BE2C (cell line): Measurements from ENCODE around the gene MTG1.

Experiments
- DNase-seq: peaks from one replicate; pipeline ENCODE4 v3.0.0-alpha.2; 2020
- H3K27me3 ChIP-seq: fragments of 250-450 bp; sonication (Bioruptor Pico); 2 replicates; pipeline ENCODE4 v1.5.1; 2020; ENCODE audit warnings: mild to moderate bottlenecking
- H3K36me3 ChIP-seq: fragments of 250-450 bp; sonication (Bioruptor Pico); 2 replicates; pipeline ENCODE4 v1.5.1; 2020; ENCODE audit warnings: mild to moderate bottlenecking
- H3K4me1 ChIP-seq: fragments of 250-450 bp; sonication (Bioruptor Pico); 2 replicates; pipeline ENCODE4 v1.5.1; 2020
- H3K4me3 ChIP-seq: 2 replicates; pipeline ENCODE4 v1.5.1; 2011; ENCODE audit warnings: low read depth, low read length
- H3K9me3 ChIP-seq: fragments of 250-450 bp; sonication (Bioruptor Pico); 2 replicates; pipeline ENCODE4 v1.5.1; 2020
- CTCF ChIP-seq: IDR thresholded peaks from 2 replicates; pipeline ENCODE4 v1.5.1; 2012; ENCODE audit warnings: mild to moderate bottlenecking, low read depth, low read length

The MTG1 gene

GRCh38 chr10:133349577-133350011 is 44.4 kb upstream of the MTG1 start:
- H3K4me3 ChIP-seq, result no peak overlapping the region
- no peak for TF ChIP-seq CTCF
- DNase-seq, result no peak
- H3K36me3 ChIP-seq, result no peaks in the 10 kb centered on the region
- H3K4me1 ChIP-seq, result no peaks in the 10 kb centered on the region; the same call in 1 of the 2 replicates
- H3K9me3 ChIP-seq, result no peaks in the 10 kb centered on the region
- no peaks in the 10 kb centered on the region; the same call in 1 of the 2 replicates for H3K27me3 ChIP-seq

GRCh38 chr10:133350283-133350949 is 43.5 kb upstream of the MTG1 start:
- H3K9me3 ChIP-seq, result no peaks in the 10 kb centered on the region
- TF ChIP-seq CTCF, result no peak
- H3K4me3 ChIP-seq, result no peak overlapping the region
- H3K36me3 ChIP-seq, result no peaks in the 10 kb centered on the region
- DNase-seq, result no peak
- no peaks in the 10 kb centered on the region for H3K27me3 ChIP-seq
- no peaks in the 10 kb centered on the region; the same call in 1 of the 2 replicates for H3K4me1 ChIP-seq

- no peaks in the 10 kb centered on the region for H3K36me3 ChIP-seq
- no peak for TF ChIP-seq CTCF
- H3K4me3 ChIP-seq, result no peak overlapping the region
- no peaks in the 10 kb centered on the region for H3K9me3 ChIP-seq
- H3K27me3 ChIP-seq, result no peaks in the 10 kb centered on the region
- no peaks in the 10 kb centered on the region; the same call in 1 of the 2 replicates for H3K4me1 ChIP-seq
- no peak for DNase-seq
These were observed 43.0 kb upstream of the MTG1 start for GRCh38 chr10:133350950-133351329.

GRCh38 chr10:133351408-133352318 is 42.3 kb upstream of the MTG1 start:
- DNase-seq, result no peak
- Histone ChIP-seq H3K36me3 (no peaks in the 10 kb centered on the region), H3K4me3 (no peak overlapping the region), H3K9me3 (no peaks in the 10 kb centered on the region), H3K4me1 (no peaks in the 10 kb centered on the region; the same call in 1 of the 2 replicates), H3K27me3 (no peaks in the 10 kb centered on the region)
- no peak for TF ChIP-seq CTCF

GRCh38 chr10:133353202-133353959 is 40.6 kb upstream of the MTG1 start:
- Histone ChIP-seq H3K27me3 (no peaks in the 10 kb centered on the region), H3K9me3 (no peaks in the 10 kb centered on the region), H3K4me3 (no peak overlapping the region), H3K4me1 (no peaks in the 10 kb centered on the region), H3K36me3 (no peaks in the 10 kb centered on the region)
- DNase-seq, result no peak
- TF ChIP-seq CTCF, result no peak
